Endodermal cell (in vitro differentiated cells): Measurements from ENCODE around the gene SGPL1. TPM values are rescaled to one million over a fixed set of nuclear protein-coding genes. Genes with fewer than 3 reads are reported as not detected.
A peak's percentile ranks its signal among the peaks of the same experiment; 100 is the strongest.

Experiments
- DNase-seq: peaks from one replicate; pipeline ENCODE4 v3.0.0-alpha.2; 2017
- H3K27ac ChIP-seq: 2 replicates; pipeline ENCODE4 v1.5.1; 2013; ENCODE audit warnings: mild to moderate bottlenecking, low read depth, low read length, moderate library complexity
- H3K27me3 ChIP-seq: 2 replicates; pipeline ENCODE4 v1.6.1; 2013; ENCODE audit warnings: mild to moderate bottlenecking, low read length, moderate library complexity; ENCODE audit not compliant: insufficient read depth, control insufficient read depth, poor library complexity, severe bottlenecking
- H3K36me3 ChIP-seq: 2 replicates; pipeline ENCODE4 v1.7.0; 2013; ENCODE audit warnings: mild to moderate bottlenecking, low read length, moderate library complexity; ENCODE audit not compliant: control insufficient read depth, insufficient read depth
- H3K4me1 ChIP-seq: one replicate; pipeline ENCODE4 v1.7.0; 2013; ENCODE audit warnings: low read length; ENCODE audit not compliant: control insufficient read depth, insufficient read depth
- H3K4me3 ChIP-seq: 2 replicates; pipeline ENCODE4 v1.5.1; 2013; ENCODE audit warnings: mild to moderate bottlenecking, low read length, moderate library complexity
- H3K9ac ChIP-seq: 2 replicates; pipeline ENCODE4 v1.6.1; 2013; ENCODE audit warnings: mild to moderate bottlenecking, low read length, moderate library complexity; ENCODE audit not compliant: poor library complexity, severe bottlenecking; ENCODE audit errors: extremely low read depth
- H3K9me3 ChIP-seq: 2 replicates; pipeline ENCODE4 v1.6.1; 2013; ENCODE audit warnings: mild to moderate bottlenecking, low read length, moderate library complexity; ENCODE audit not compliant: control insufficient read depth
- H3K27ac Mint-ChIP-seq: 2 replicates; pipeline ENCODE4 v1.8.0; 2020; ENCODE audit warnings: mixed read lengths
- H3K27me3 Mint-ChIP-seq: 2 replicates; pipeline ENCODE4 v1.8.0; 2021; ENCODE audit warnings: mild to moderate bottlenecking, mixed read lengths; ENCODE audit not compliant: insufficient read depth
- H3K36me3 Mint-ChIP-seq: 2 replicates; pipeline ENCODE4 v1.8.0; 2020; ENCODE audit warnings: low read depth, mixed read lengths
- H3K4me1 Mint-ChIP-seq: 2 replicates; pipeline ENCODE4 v1.8.0; 2020; ENCODE audit warnings: mixed read lengths
- H3K4me3 Mint-ChIP-seq: 2 replicates; pipeline ENCODE4 v1.8.0; 2020; ENCODE audit warnings: mild to moderate bottlenecking, moderate library complexity, mixed read lengths
- H3K9me3 Mint-ChIP-seq: 2 replicates; pipeline ENCODE4 v1.8.0; 2020; ENCODE audit warnings: mild to moderate bottlenecking, mixed read lengths
- WGBS, 2 experiments: methylation state at CpG; one replicate each; pipeline versions ENCODE4 v1.1.5 to v1.1.7; 2013; ENCODE audit warnings: missing lambda C conversion rate in 2 of 2, mixed read lengths in 1 of 2; ENCODE audit not compliant: insufficient coverage in 1 of 2, insufficient read length in 1 of 2; 5-methylcytosine and 5-hydroxymethylcytosine counted together
- total RNA-seq, 2 donors: library from RNA; stranded (reverse); fragmentation: NEBNext Ultra II Directional in 1 of 2; extraction: Animal tissue kit (Norgen Biotek cat#: 25700) in 1 of 2; gene quantifications; 2 replicates in 1 of 2; 3 replicates in 1 of 2; pipeline ENCODE4 v1.2.1, GENCODE V29; 2021
- TF ChIP-seq, protein P1 (sequence below): fragments of 200-600 bp; sonication (generic); conservative IDR thresholded peaks from 2 replicates; pipeline ENCODE4 v1.5.0; 2021; ENCODE audit warnings: antibody characterized with exemption, mild to moderate bottlenecking

Gene SGPL1
- total RNA-seq, 2 donors from 2014 or later = 95.4 to 103 TPM

DNA sequence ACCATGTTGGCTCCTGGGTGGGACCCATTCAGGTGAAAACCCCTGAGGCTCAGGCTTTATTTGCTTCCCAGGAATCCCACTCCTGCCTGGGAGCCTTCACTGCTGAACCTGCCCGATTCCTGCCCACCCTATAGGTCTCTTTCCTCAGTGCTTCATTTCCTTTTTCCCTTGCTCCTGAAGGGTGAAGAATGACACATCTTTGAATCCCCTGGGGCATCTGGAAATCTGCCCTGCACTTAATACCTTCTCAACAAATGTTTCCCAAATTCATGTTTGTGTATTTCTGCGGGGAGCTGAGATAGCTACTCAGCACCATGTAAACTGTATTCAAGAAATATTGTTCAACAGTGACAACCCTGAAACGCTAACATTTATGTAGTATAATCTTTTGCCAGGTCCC, 82.9 kb downstream of the SGPL1 start:
- H3K27me3 ChIP-seq = no peaks in the 10 kb centered on the region
- no peaks in the 10 kb centered on the region for H3K36me3 ChIP-seq
- 93 to 94% methylated on average over 3 of the region's 3 CpGs for WGBS, 2 experiments
- Mint-ChIP-seq H3K4me3 (no peak overlapping the region), H3K27ac (no peak overlapping the region), H3K4me1 (peaks cover 44% of the 10 kb centered on the region), H3K27me3 (peaks cover 2% of the 10 kb centered on the region), H3K36me3 (no peaks in the 10 kb centered on the region), H3K9me3 (peaks cover 7% of the 10 kb centered on the region)
- no peak overlapping the region for H3K4me3 ChIP-seq
- H3K4me1 ChIP-seq = peaks cover 13% of the 10 kb centered on the region
- H3K9ac ChIP-seq = no peak overlapping the region
- TF ChIP-seq, protein P1, sequence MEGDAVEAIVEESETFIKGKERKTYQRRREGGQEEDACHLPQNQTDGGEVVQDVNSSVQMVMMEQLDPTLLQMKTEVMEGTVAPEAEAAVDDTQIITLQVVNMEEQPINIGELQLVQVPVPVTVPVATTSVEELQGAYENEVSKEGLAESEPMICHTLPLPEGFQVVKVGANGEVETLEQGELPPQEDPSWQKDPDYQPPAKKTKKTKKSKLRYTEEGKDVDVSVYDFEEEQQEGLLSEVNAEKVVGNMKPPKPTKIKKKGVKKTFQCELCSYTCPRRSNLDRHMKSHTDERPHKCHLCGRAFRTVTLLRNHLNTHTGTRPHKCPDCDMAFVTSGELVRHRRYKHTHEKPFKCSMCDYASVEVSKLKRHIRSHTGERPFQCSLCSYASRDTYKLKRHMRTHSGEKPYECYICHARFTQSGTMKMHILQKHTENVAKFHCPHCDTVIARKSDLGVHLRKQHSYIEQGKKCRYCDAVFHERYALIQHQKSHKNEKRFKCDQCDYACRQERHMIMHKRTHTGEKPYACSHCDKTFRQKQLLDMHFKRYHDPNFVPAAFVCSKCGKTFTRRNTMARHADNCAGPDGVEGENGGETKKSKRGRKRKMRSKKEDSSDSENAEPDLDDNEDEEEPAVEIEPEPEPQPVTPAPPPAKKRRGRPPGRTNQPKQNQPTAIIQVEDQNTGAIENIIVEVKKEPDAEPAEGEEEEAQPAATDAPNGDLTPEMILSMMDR = no peak
- no peak overlapping the region for H3K27ac ChIP-seq
- H3K9me3 ChIP-seq = peaks cover 14% of the 10 kb centered on the region
- no peak for DNase-seq

DNA sequence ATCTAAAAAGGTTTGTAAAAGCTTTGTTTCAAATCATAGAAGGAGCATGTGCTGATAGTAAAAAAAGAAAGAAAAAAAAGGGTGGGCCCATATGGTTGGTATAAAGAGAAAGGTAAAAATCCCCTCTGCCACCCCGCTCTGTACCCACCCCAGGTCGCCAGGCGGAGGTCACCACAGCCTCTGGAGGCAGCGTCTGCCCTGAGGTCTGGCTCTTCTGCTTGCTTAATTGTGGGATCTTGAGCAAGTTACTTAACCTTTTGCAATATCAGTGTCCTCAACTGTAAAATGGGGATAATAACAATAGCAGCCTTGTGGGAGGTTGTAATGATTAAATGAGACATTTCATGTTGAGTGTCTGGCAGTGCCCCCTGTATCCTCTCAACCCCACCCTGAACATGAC, 83.3 kb downstream of the SGPL1 start:
- Mint-ChIP-seq H3K4me1 (peaks cover 46% of the 10 kb centered on the region), H3K36me3 (no peaks in the 10 kb centered on the region), H3K27ac (peak overlapping the region; percentile 66), H3K9me3 (peaks cover 7% of the 10 kb centered on the region), H3K27me3 (peaks cover 2% of the 10 kb centered on the region), H3K4me3 (no peak overlapping the region)
- Histone ChIP-seq H3K4me3 (no peak overlapping the region), H3K36me3 (no peaks in the 10 kb centered on the region), H3K9ac (no peak overlapping the region), H3K9me3 (peaks cover 14% of the 10 kb centered on the region), H3K4me1 (peaks cover 13% of the 10 kb centered on the region), H3K27me3 (no peaks in the 10 kb centered on the region), H3K27ac (no peak overlapping the region)
- 93% methylated on average over 4 of the region's 4 CpGs; no CpG with 5 or more reads in 1 of the 2 experiments for WGBS, 2 experiments
- TF ChIP-seq, protein P1 = no peak
- no peak for DNase-seq

DNA sequence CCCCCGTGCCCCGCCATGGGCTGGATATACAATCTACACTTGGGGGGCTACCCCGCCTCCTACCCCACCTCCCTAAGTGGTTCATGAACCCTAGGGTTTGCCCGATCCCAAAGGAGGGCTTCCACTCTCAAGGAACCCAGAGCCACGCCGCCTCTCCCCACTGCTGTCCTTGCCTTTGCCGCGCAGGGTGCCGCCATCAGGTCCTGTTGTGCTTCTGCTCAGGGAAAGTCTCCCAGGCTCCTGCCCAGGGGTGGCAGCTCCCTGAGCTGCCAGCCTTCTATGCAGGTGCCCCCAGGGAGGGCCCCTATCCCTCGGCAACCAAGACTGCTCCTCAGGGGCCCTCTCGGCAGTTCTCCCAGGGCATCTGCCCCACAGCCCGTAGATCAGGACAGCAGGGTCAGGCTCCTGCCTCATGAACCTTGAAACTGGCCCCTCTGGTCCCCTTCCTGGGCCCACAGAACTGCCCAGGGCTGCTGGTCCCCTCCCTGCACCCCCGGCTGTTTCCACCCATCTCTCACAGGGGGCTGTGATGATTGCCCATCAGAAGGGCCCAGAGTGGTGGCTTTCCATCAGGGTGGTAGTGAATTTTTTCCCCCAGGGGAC, 85.6 kb downstream of the SGPL1 start:
- H3K4me3 ChIP-seq = no peak overlapping the region
- H3K27me3 Mint-ChIP-seq = no peaks in the 10 kb centered on the region
- H3K27ac ChIP-seq = no peak overlapping the region
- WGBS, 2 experiments = 94 to 95% methylated on average over 10 to 13 of the region's 13 CpGs
- no peak overlapping the region for H3K27ac Mint-ChIP-seq
- H3K4me1 Mint-ChIP-seq = peaks cover 60% of the 10 kb centered on the region
- H3K9me3 Mint-ChIP-seq = peaks cover 5% of the 10 kb centered on the region
- H3K9ac ChIP-seq = no peak overlapping the region
- H3K36me3 ChIP-seq = no peaks in the 10 kb centered on the region
- H3K4me3 Mint-ChIP-seq = no peak overlapping the region
- peaks cover 18% of the 10 kb centered on the region for H3K4me1 ChIP-seq
- peaks cover 6% of the 10 kb centered on the region for H3K9me3 ChIP-seq
- no peak for DNase-seq
- no peaks in the 10 kb centered on the region for H3K27me3 ChIP-seq
- no peaks in the 10 kb centered on the region for H3K36me3 Mint-ChIP-seq
- TF ChIP-seq, protein P1 = no peak
